ENCODE data around the gene SYNDIG1.

GRCh38 chr20:24668384-24668702 lies 198.9 kb downstream of the SYNDIG1 start:
- TF ChIP-seq CTCF (conservative IDR thresholded peaks at IDR 0.05; ENCODE audit: low read length): no peak
- TF ChIP-seq EZH2phosphoT487 (IDR thresholded peaks at IDR 0.05; ENCODE audit: borderline replicate concordance, low read depth, low read length): no peak
